ENCODE data around the gene OR2T34.
"Not testable (repeated sequence)": the region's sequence is repeated elsewhere in the genome, so short reads cannot be mapped to it uniquely, and the experiment has no call there.

Gene OR2T34

DNA sequence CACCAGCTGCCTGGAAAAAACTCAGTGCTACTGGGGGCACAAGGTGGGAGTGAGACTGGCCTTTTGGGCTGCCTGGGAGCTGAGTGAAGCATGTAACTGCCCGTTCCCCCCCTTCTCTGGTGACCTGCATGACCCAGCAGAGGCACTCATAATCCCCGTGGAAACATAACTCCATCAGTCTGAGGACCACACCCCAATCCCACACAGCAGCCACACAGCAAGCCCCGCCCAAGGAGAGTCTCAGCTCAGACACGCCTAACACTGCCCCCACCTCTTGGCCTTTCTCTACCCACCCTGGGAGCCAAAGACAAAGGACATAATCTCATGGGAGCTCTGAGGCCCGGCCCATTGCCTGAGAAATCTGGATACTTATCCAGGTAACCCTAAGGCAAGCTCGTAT is 23.5 kb downstream of the OR2T34 start:
- not testable (repeated sequence) for DNase-seq

DNA sequence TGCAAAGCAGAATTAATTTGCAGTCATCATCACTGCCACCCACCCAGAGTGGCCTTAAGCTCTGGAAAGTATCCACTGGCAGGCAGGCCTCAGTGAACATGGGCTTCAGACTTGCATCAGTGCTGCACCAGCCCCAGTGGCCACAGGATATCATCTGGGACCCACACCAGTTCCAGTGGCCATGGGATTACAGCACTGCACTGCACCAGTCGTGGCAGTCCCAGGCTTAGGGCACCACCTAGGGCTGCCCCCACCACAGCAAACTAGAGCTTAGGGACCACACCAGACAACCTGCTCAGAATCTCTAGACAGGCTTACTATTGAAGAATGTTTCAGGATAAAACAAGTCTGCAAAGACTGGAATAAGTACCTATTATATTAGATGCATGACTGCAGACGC is 27.2 kb downstream of the OR2T34 start:
- not testable (repeated sequence) for DNase-seq

DNA sequence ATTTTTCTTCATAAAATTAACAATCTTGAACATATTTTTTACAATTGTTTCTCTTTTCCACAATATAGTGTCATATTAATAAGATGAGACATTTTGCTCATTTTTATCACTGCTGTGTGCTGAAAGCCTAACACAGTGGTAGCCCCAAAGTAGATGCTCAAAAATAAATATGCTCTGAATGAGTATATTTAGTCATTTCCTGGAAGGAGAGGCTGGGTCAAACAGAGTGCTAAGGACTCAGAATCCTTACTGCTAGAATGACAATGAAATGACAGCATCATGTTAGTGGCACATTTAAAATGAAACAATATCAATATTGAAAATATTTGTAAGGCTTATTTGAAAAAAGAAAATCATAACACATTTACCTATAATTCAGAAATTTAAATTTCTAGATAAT is 37.1 kb downstream of the OR2T34 start:
- not testable (repeated sequence) for DNase-seq

Data from SHP77 treated with DMSO at 0.1 percent for 48 hours (cell line).